ENCODE results near the gene PARP12. TPM values are rescaled to one million over a fixed set of nuclear protein-coding genes. Genes with fewer than 3 reads are reported as not detected.

PARP12 gene
- total RNA-seq, 1 donor from 2014 or later = 98.5 TPM

- DNase-seq (ENCODE audit: extremely low read depth, low read depth, low spot score) = no peak
Observed at GRCh38 chr7:140017034-140017433, 45.7 kb downstream of the PARP12 start.

GRCh38 chr7:140016540-140016939, 46.2 kb downstream of the PARP12 start:
- no peak for DNase-seq (ENCODE audit: extremely low read depth, low read depth, low spot score)

- DNase-seq (ENCODE audit: extremely low read depth, low read depth, low spot score) = no peak
Observed at GRCh38 chr7:140015471-140015970, 47.2 kb downstream of the PARP12 start.

GRCh38 chr7:140014123-140014522, 48.6 kb downstream of the PARP12 start:
- DNase-seq (ENCODE audit: extremely low read depth, low read depth, low spot score) = no peak

GRCh38 chr7:140013676-140014075, 49.1 kb downstream of the PARP12 start:
- no peak for DNase-seq (ENCODE audit: extremely low read depth, low read depth, low spot score)

GRCh38 chr7:140010194-140010895, 52.4 kb downstream of the PARP12 start:
- no peak for DNase-seq (ENCODE audit: extremely low read depth, low read depth, low spot score)

GRCh38 chr7:140009735-140010134, 53.0 kb downstream of the PARP12 start:
- no peak for DNase-seq (ENCODE audit: extremely low read depth, low read depth, low spot score)

GRCh38 chr7:140008755-140009610, 53.8 kb downstream of the PARP12 start:
- DNase-seq (ENCODE audit: extremely low read depth, low read depth, low spot score) = no peak

GRCh38 chr7:140007051-140007690, 55.6 kb downstream of the PARP12 start:
- no peak for DNase-seq (ENCODE audit: extremely low read depth, low read depth, low spot score)

- DNase-seq (ENCODE audit: extremely low read depth, low read depth, low spot score) = no peak
Observed at GRCh38 chr7:140006600-140006999, 56.2 kb downstream of the PARP12 start.

- no peak for DNase-seq (ENCODE audit: extremely low read depth, low read depth, low spot score)
Observed at GRCh38 chr7:140005754-140006503, 56.8 kb downstream of the PARP12 start.

- no peak for DNase-seq (ENCODE audit: extremely low read depth, low read depth, low spot score)
Observed at GRCh38 chr7:140005341-140005740, 57.4 kb downstream of the PARP12 start.

- DNase-seq (ENCODE audit: extremely low read depth, low read depth, low spot score) = no peak
Observed at GRCh38 chr7:140004672-140005071, 58.1 kb downstream of the PARP12 start.

- DNase-seq (ENCODE audit: extremely low read depth, low read depth, low spot score) = peak; percentile 55
Observed at GRCh38 chr7:140003913-140004382, 58.8 kb downstream of the PARP12 start.

- no peak for DNase-seq (ENCODE audit: extremely low read depth, low read depth, low spot score)
Observed at GRCh38 chr7:140000666-140001268, 62.0 kb downstream of the PARP12 start.

GRCh38 chr7:139999516-139999915, 63.2 kb downstream of the PARP12 start:
- no peak for DNase-seq (ENCODE audit: extremely low read depth, low read depth, low spot score)

GRCh38 chr7:139998572-139998971, 64.2 kb downstream of the PARP12 start:
- DNase-seq (ENCODE audit: extremely low read depth, low read depth, low spot score) = no peak

GRCh38 chr7:139995017-139995915, 67.5 kb downstream of the PARP12 start:
- no peak for DNase-seq (ENCODE audit: extremely low read depth, low read depth, low spot score)

- DNase-seq (ENCODE audit: extremely low read depth, low read depth, low spot score) = no peak
Observed at GRCh38 chr7:139994356-139994755, 68.4 kb downstream of the PARP12 start.

Measured in glomerular endothelial cell (primary cell).